ENCODE results near the gene GPR146. TPM values are rescaled to one million over a fixed set of nuclear protein-coding genes. Genes with fewer than 3 reads are reported as not detected.

GPR146 gene
- total and polyA plus RNA-seq, 2 of the 8 experiments (the other 6 are each of a cell fraction or from before 2014, with no cell fraction given) = 1.8 to 2.7 TPM

DNA sequence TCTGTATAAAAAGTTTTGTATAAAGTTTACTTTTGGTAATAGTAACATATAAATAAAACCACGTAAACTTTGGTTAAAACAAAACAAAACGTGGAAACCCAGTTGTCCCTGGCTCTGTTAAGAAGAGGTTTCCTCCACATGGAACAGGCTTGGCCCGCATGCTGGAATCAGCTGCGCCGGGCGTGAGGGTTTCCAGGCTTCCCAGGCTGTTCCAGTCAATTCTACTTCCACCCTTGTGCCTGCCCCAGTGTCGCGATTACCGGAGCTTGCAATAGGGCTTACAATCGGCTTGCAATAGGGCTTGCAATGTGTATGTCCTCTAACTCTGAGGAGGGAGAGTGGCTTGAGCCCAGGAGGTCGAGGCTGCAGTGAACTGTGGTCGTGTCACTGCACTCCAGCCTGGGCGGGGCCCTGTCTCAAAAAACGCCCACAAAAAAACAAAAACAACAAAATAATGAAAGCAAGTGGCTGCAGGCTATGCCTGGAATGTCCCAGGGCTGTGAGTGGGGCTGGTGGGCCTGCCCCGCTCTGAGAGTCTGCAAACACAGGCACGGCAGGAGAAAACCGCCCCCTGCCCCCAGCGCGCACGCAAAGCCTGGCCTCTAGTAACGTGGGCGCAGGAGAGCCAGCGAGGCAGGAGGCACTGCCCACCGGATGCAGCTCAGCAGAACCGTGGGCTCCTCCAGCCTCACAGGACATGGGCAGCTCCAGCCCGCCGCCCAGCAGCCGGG lies 45.0 kb upstream of the GPR146 start:
- Histone ChIP-seq H3K56ac (replicated peaks; ENCODE audit: insufficient read length, low read depth, low read length) (no peak overlapping the region), H2AK5ac (ENCODE audit: low read depth, low read length) (peak overlapping the region; percentile 56; the same call in 1 of the 2 replicates), H2BK15ac (ENCODE audit: low read length) (no peak overlapping the region), H2BK5ac (ENCODE audit: low read depth, low read length) (no peak overlapping the region), H3K9ac (replicated peaks in 1 of 4; ENCODE audit: extremely low read depth in 1 of 4, low read depth in 3 of 4, low read length in 3 of 4) (no peak overlapping the region), H3K36me3 (ENCODE audit: control insufficient read depth in 2 of 4, insufficient read depth in 4 of 4, low read length in 3 of 4) (no peaks in the 10 kb centered on the region), H4K8ac (ENCODE audit: extremely low read depth, insufficient read depth, low read length) (peak overlapping the region; percentile 51; the same call in 1 of the 2 replicates), H4K5ac (ENCODE audit: insufficient read length, low read depth, low read length) (no peak overlapping the region), H3K18ac (ENCODE audit: extremely low read depth, low read length) (no peak overlapping the region), H3K4me2 (ENCODE audit: insufficient read depth in 1 of 2, low read depth in 2 of 2, low read length in 2 of 2) (no peak overlapping the region), H3K14ac (ENCODE audit: insufficient read length) (no peak overlapping the region), H3K4me3 (ENCODE audit: extremely low read depth in 1 of 4, insufficient read depth in 2 of 4, low read depth in 3 of 4, low read length in 4 of 4) (no peak overlapping the region), H3K9me3 (ENCODE audit: insufficient read depth in 2 of 2, low read depth in 1 of 2, low read length in 1 of 2) (no peaks in the 10 kb centered on the region), H2BK12ac (ENCODE audit: low read depth, low read length) (no peak overlapping the region), H3K79me1 (ENCODE audit: low read depth, low read length) (no peaks in the 10 kb centered on the region), H2BK120ac (replicated peaks; ENCODE audit: low read depth, low read length) (no peak overlapping the region), H3K4ac (replicated peaks; ENCODE audit: insufficient read length, low read depth, low read length) (no peak overlapping the region), H3K23me2 (ENCODE audit: low read depth, low read length) (no peaks in the 10 kb centered on the region), H2AFZ (ENCODE audit: low read length) (no peak overlapping the region), H2BK20ac (ENCODE audit: low read length) (no peak overlapping the region), H4K20me1 (replicated peaks in 1 of 2; ENCODE audit: control insufficient read depth in 1 of 2, insufficient read depth in 2 of 2, low read length in 2 of 2) (peaks cover 0 to 2% of the 10 kb centered on the region in 2 experiments), H3K23ac (ENCODE audit: insufficient read length) (no peak overlapping the region), H3K79me2 (ENCODE audit: control insufficient read depth in 1 of 2, insufficient read depth in 2 of 2, low read length in 2 of 2) (no peaks in the 10 kb centered on the region), H3K27me3 (replicated peaks in 1 of 4; ENCODE audit: control insufficient read depth in 3 of 4, extremely low read depth in 1 of 4, insufficient read depth in 3 of 4, low read length in 3 of 4) (no peaks in the 10 kb centered on the region), H3K4me1 (replicated peaks in 1 of 4; ENCODE audit: control insufficient read depth in 3 of 4, insufficient read depth in 4 of 4, low read length in 3 of 4) (peaks cover 0 to 3% (median 2%) of the 10 kb centered on the region in 4 experiments; a peak in 4 of 7 replicates), H4K91ac (replicated peaks; ENCODE audit: insufficient read length, low read length) (no peak overlapping the region), H3K27ac (ENCODE audit: low read depth, low read length) (no peak overlapping the region)
- FAIRE-seq = no peak
- POLR2A ChIA-PET (ENCODE audit: partially characterized antibody) = interaction anchor here (1.0 to 1.2 kb wide), 2 partner anchors 54 to 66 kb away, joined by 3 read pairs; no protein-coding TSS in a partner anchor
- CTCF ChIA-PET (ENCODE audit: partially characterized antibody) = interaction anchor here (1.1 to 10.0 kb wide), 3 partner anchors 52 to 67 kb away, joined by 4 to 143 read pairs (median 4); no protein-coding TSS in a partner anchor
- DNase-seq (ENCODE audit: low read depth in 1 of 2, low spot score in 2 of 2) = no peak
- WGBS, 2 experiments (ENCODE audit: extremely low coverage in 1 of 2, insufficient coverage in 1 of 2, insufficient read length in 1 of 2, insufficient replicate concordance in 2 of 2, low coverage in 1 of 2, low lambda C conversion rate in 2 of 2, missing lambda C conversion rate in 1 of 2) = 85% methylated on average over 28 of the region's 28 CpGs; no CpG with 5 or more reads in 1 of the 2 experiments
- TF ChIP-seq, protein P1, sequence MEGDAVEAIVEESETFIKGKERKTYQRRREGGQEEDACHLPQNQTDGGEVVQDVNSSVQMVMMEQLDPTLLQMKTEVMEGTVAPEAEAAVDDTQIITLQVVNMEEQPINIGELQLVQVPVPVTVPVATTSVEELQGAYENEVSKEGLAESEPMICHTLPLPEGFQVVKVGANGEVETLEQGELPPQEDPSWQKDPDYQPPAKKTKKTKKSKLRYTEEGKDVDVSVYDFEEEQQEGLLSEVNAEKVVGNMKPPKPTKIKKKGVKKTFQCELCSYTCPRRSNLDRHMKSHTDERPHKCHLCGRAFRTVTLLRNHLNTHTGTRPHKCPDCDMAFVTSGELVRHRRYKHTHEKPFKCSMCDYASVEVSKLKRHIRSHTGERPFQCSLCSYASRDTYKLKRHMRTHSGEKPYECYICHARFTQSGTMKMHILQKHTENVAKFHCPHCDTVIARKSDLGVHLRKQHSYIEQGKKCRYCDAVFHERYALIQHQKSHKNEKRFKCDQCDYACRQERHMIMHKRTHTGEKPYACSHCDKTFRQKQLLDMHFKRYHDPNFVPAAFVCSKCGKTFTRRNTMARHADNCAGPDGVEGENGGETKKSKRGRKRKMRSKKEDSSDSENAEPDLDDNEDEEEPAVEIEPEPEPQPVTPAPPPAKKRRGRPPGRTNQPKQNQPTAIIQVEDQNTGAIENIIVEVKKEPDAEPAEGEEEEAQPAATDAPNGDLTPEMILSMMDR (IDR thresholded peaks at IDR 0.05; ENCODE audit: control extremely low read depth in 1 of 3, insufficient read depth in 1 of 3, low read depth in 1 of 3, low read length in 3 of 3) = no peak
- TF ChIP-seq POLR2AphosphoS5 (IDR thresholded peaks at IDR 0.05; ENCODE audit: low read depth, low read length) (no peak), KDM5A (IDR thresholded peaks at IDR 0.05; ENCODE audit: low read length) (no peak), SAP30 (IDR thresholded peaks at IDR 0.05; ENCODE audit: insufficient read depth, insufficient replicate concordance, low read length) (no peak), SIN3A (conservative IDR thresholded peaks at IDR 0.05 in 1 of 2, IDR thresholded peaks at IDR 0.05 in 1 of 2; ENCODE audit: low read depth in 1 of 2, low read length in 2 of 2) (no peak), CHD2 (IDR thresholded peaks at IDR 0.05; ENCODE audit: low read length) (no peak), SUZ12 (IDR thresholded peaks at IDR 0.05; ENCODE audit: low read length) (no peak), CBX5 (IDR thresholded peaks at IDR 0.05; ENCODE audit: low read depth, low read length) (no peak), RXRA (IDR thresholded peaks at IDR 0.05; ENCODE audit: insufficient read depth, low read depth, low read length) (no peak), CEBPB (IDR thresholded peaks at IDR 0.05; ENCODE audit: low read depth, low read length) (no peak)

Data from H1 (cell line).